Caco-2 (cell line): Measurements from ENCODE around the gene DNER. TPM values are rescaled to one million over a fixed set of nuclear protein-coding genes. Genes with fewer than 3 reads are reported as not detected.

Source experiments
- BruUV-seq: library from RNA; stranded (reverse); fragments of 400-500 nt; replicated peaks from 2 replicates; lab custom pipeline; 2021; lab: Mats Ljungman, UMichigan
- CTCF ChIA-PET: fragments of 300-600 bp; sonication (Branson Sonifier 250); formaldehyde crosslinking; loops from one replicate; lab custom pipeline; 2022; ENCODE audit warnings: antibody characterized with exemption; lab: Charles Lee
- POLR2A ChIA-PET: fragments of 300-600 bp; sonication (Branson Sonifier 250); formaldehyde crosslinking; loops from one replicate; lab custom pipeline; 2022; ENCODE audit warnings: antibody characterized with exemption; lab: Charles Lee
- DNase-seq, 2 experiments: peaks; one replicate each; pipeline versions ENCODE4 v3.0.0 to v3.0.0-alpha.2; 2020 to 2022
- H3K27me3 ChIP-seq: replicated peaks from 2 replicates; pipeline ENCODE4 v1.6.0; 2011; ENCODE audit warnings: low read length; ENCODE audit not compliant: control insufficient read depth, insufficient read depth
- H3K36me3 ChIP-seq: 2 replicates; pipeline ENCODE4 v1.5.1; 2011; ENCODE audit warnings: low read length; ENCODE audit not compliant: control insufficient read depth, insufficient read depth
- H3K4me1 ChIP-seq: fragments of 250-450 bp; sonication (Bioruptor Pico); 2 replicates; pipeline ENCODE4 v1.5.1; 2020; ENCODE audit warnings: mild to moderate bottlenecking
- H3K4me3 ChIP-seq: 2 replicates; pipeline ENCODE4 v1.5.1; 2011; ENCODE audit warnings: low read depth, mild to moderate bottlenecking, control low read depth, low read length
- H3K9me3 ChIP-seq: fragments of 250-450 bp; sonication (Bioruptor Pico); 2 replicates; pipeline ENCODE4 v1.5.1; 2020; ENCODE audit warnings: mild to moderate bottlenecking, moderate library complexity
- H3K27ac Mint-ChIP-seq: one replicate; pipeline ENCODE4 v1.8.0; 2022; ENCODE audit warnings: mixed read lengths; ENCODE audit not compliant: unreplicated experiment
- H3K27me3 Mint-ChIP-seq: one replicate; pipeline ENCODE4 v1.8.0; 2022; ENCODE audit warnings: mixed read lengths; ENCODE audit not compliant: insufficient read depth, unreplicated experiment
- H3K36me3 Mint-ChIP-seq: one replicate; pipeline ENCODE4 v1.8.0; 2022; ENCODE audit warnings: mild to moderate bottlenecking, mixed read lengths; ENCODE audit not compliant: insufficient read depth, unreplicated experiment
- H3K4me1 Mint-ChIP-seq: one replicate; pipeline ENCODE4 v1.8.0; 2022; ENCODE audit warnings: low read depth, mixed read lengths; ENCODE audit not compliant: unreplicated experiment
- H3K4me3 Mint-ChIP-seq: one replicate; pipeline ENCODE4 v1.8.0; 2022; ENCODE audit warnings: mild to moderate bottlenecking, moderate library complexity, mixed read lengths; ENCODE audit not compliant: unreplicated experiment
- H3K9me3 Mint-ChIP-seq: one replicate; pipeline ENCODE4 v1.8.0; 2022; ENCODE audit warnings: mixed read lengths; ENCODE audit not compliant: unreplicated experiment
- intact Hi-C: fragments of 100-400 bp; cut with micrococcal nuclease; formaldehyde crosslinking; loops from one replicate; pipeline ENCODE4 v1.10.0; 2022; ENCODE audit not compliant: unreplicated experiment
- total RNA-seq: library from RNA; stranded (reverse); gene quantifications from 2 replicates; pipeline ENCODE4 v1.2.3, GENCODE V29; 2022
- TF ChIP-seq, protein P1 (sequence below), 2 experiments: fragments of 200-600 bp in 1 of 2; IDR thresholded peaks; 1 replicate in 1 of 2; 2 replicates in 1 of 2; pipeline versions ENCODE4 v1.5.1 to v1.8.0; 2011 to 2022; ENCODE audit warnings: antibody characterized with exemption in 1 of 2, control low read depth in 1 of 2, inconsistent platforms in 1 of 2, low read depth in 1 of 2, low read length in 1 of 2, mild to moderate bottlenecking in 1 of 2, moderate library complexity in 1 of 2; ENCODE audit not compliant: insufficient read depth in 1 of 2, severe bottlenecking in 1 of 2, unreplicated experiment in 1 of 2

The DNER gene
- total RNA-seq, 1 experiment from 2014 or later = not detected

GRCh38 chr2:229566370-229566769, 148.0 kb downstream of the DNER start:
- H3K4me1 Mint-ChIP-seq = no peaks in the 10 kb centered on the region
- DNase-seq = no peak
- TF ChIP-seq, protein P1, sequence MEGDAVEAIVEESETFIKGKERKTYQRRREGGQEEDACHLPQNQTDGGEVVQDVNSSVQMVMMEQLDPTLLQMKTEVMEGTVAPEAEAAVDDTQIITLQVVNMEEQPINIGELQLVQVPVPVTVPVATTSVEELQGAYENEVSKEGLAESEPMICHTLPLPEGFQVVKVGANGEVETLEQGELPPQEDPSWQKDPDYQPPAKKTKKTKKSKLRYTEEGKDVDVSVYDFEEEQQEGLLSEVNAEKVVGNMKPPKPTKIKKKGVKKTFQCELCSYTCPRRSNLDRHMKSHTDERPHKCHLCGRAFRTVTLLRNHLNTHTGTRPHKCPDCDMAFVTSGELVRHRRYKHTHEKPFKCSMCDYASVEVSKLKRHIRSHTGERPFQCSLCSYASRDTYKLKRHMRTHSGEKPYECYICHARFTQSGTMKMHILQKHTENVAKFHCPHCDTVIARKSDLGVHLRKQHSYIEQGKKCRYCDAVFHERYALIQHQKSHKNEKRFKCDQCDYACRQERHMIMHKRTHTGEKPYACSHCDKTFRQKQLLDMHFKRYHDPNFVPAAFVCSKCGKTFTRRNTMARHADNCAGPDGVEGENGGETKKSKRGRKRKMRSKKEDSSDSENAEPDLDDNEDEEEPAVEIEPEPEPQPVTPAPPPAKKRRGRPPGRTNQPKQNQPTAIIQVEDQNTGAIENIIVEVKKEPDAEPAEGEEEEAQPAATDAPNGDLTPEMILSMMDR (IDR thresholded peaks at IDR 0.05; ENCODE audit: insufficient read depth in 1 of 2, low read depth in 1 of 2, low read length in 1 of 2, severe bottlenecking in 1 of 2, unreplicated experiment in 1 of 2) = no peak
- H3K4me3 Mint-ChIP-seq = no peak overlapping the region
- no peaks in the 10 kb centered on the region for H3K36me3 Mint-ChIP-seq
- H3K27me3 Mint-ChIP-seq = peaks cover 3% of the 10 kb centered on the region
- no peaks in the 10 kb centered on the region for H3K9me3 ChIP-seq
- no peak overlapping the region for H3K4me3 ChIP-seq
- intact Hi-C loops = no loop called here
- ChIA-PET POLR2A (no interaction called here), CTCF (no interaction called here)
- no TSS peak for BruUV-seq
- no peak overlapping the region for H3K27ac Mint-ChIP-seq
- no peaks in the 10 kb centered on the region for H3K9me3 Mint-ChIP-seq
- H3K27me3 ChIP-seq = no peaks in the 10 kb centered on the region
- H3K4me1 ChIP-seq = no peaks in the 10 kb centered on the region
- H3K36me3 ChIP-seq = no peaks in the 10 kb centered on the region

GRCh38 chr2:229564300-229564907, 150.0 kb downstream of the DNER start:
- no peaks in the 10 kb centered on the region for H3K36me3 ChIP-seq
- no peak for DNase-seq
- H3K4me1 ChIP-seq = no peaks in the 10 kb centered on the region
- H3K27me3 ChIP-seq = no peaks in the 10 kb centered on the region
- ChIA-PET POLR2A (no interaction called here), CTCF (no interaction called here)
- Mint-ChIP-seq H3K27me3 (peaks cover 3% of the 10 kb centered on the region), H3K36me3 (no peaks in the 10 kb centered on the region), H3K27ac (no peak overlapping the region), H3K4me1 (no peaks in the 10 kb centered on the region), H3K4me3 (no peak overlapping the region), H3K9me3 (no peaks in the 10 kb centered on the region)
- intact Hi-C loops = no loop called here
- no peaks in the 10 kb centered on the region for H3K9me3 ChIP-seq
- H3K4me3 ChIP-seq = no peak overlapping the region
- TF ChIP-seq, protein P1 (IDR thresholded peaks at IDR 0.05; ENCODE audit: insufficient read depth in 1 of 2, low read depth in 1 of 2, low read length in 1 of 2, severe bottlenecking in 1 of 2, unreplicated experiment in 1 of 2) = no peak
- no TSS peak for BruUV-seq

- BruUV-seq = no TSS peak
- no peaks in the 10 kb centered on the region for H3K4me1 ChIP-seq
- H3K36me3 ChIP-seq = no peaks in the 10 kb centered on the region
- ChIA-PET POLR2A (no interaction called here), CTCF (no interaction called here)
- intact Hi-C loops = no loop called here
- TF ChIP-seq, protein P1 (IDR thresholded peaks at IDR 0.05; ENCODE audit: insufficient read depth in 1 of 2, low read depth in 1 of 2, low read length in 1 of 2, severe bottlenecking in 1 of 2, unreplicated experiment in 1 of 2) = no peak
- Mint-ChIP-seq H3K27ac (no peak overlapping the region), H3K27me3 (peaks cover 7% of the 10 kb centered on the region), H3K4me3 (no peak overlapping the region), H3K36me3 (no peaks in the 10 kb centered on the region), H3K9me3 (no peaks in the 10 kb centered on the region), H3K4me1 (no peaks in the 10 kb centered on the region)
- no peak for DNase-seq
- H3K27me3 ChIP-seq = no peaks in the 10 kb centered on the region
- H3K4me3 ChIP-seq = no peak overlapping the region
- H3K9me3 ChIP-seq = no peaks in the 10 kb centered on the region
Observed at GRCh38 chr2:229563388-229563787, 151.0 kb downstream of the DNER start.
